ENCODE data around the gene CDC27.

DNA sequence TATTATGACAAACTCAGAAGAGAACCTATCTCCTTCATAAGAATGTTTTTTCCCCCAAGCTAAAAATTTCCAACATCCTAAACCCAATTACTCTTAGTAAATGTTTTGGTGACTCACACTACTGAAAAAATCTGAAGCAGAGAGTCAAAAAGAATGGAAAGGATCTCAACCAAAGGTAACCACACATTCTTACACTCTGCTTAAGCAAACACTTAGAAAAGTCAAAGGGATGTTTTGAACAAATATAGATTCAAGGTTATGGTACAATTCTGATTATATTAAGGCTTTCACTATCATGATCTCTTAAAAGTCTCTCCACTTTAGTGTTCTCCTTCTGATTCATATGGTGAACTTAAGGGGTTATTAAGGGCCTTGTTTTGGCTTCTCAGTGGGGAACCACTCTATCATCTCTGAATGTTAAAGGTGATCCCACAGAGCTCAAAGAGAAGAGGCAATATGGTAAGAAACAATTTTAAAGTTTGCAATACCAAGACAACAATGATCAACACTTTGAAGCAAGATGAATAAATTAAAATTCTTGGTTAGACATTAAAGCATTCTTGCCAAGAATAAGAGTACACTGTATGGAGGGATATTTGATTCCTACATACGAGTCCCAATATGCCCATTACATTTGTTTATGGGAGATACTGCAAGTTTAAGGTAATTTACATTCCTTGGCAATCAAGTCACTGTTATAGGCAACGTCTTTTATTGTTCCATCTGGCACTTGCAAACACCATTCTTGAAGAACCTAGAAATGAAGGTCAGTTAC, 69.2 kb downstream of the CDC27 start:
- TF ChIP-seq SUZ12 (IDR thresholded peaks at IDR 0.05; ENCODE audit: extremely low read depth, insufficient read depth, insufficient read length) (no peak), ZNF274 (IDR thresholded peaks at IDR 0.05; ENCODE audit: low read depth, low read length) (no peak), YY1 (IDR thresholded peaks at IDR 0.05; ENCODE audit: insufficient read depth, insufficient read length) (no peak)

Measured in NT2/D1 (cell line).